CD14-positive monocyte (primary cell): ENCODE data around the gene TEX19. TPM values are rescaled to one million over a fixed set of nuclear protein-coding genes. Genes with fewer than 3 reads are reported as not detected.
"Not testable (repeated sequence)": the region's sequence is repeated elsewhere in the genome, so short reads cannot be mapped to it uniquely, and the experiment has no call there.

Experiments used
- DNase-seq, 3 donors: peaks; one replicate each; pipeline ENCODE4 v3.0.0-alpha.2; 2011 to 2022
- H2AFZ ChIP-seq: 2 replicates; pipeline ENCODE4 v1.6.0; 2012; ENCODE audit warnings: mild to moderate bottlenecking, low read depth, low read length, inconsistent platforms; ENCODE audit not compliant: insufficient read depth, poor library complexity, severe bottlenecking
- H3K27ac ChIP-seq, 2 donors: 1 replicate in 1 of 2; 2 replicates in 1 of 2; pipeline ENCODE4 v1.5.1; 2012 to 2013; ENCODE audit warnings: low read length in 2 of 2, control low read depth in 1 of 2, inconsistent platforms in 1 of 2, low read depth in 1 of 2, mild to moderate bottlenecking in 1 of 2
- H3K27me3 ChIP-seq, 2 donors: one replicate each; pipeline versions ENCODE4 v1.6.0 to v1.6.1; 2011 to 2013; ENCODE audit warnings: low read length in 2 of 2; ENCODE audit not compliant: control insufficient read depth in 2 of 2, insufficient read depth in 2 of 2
- H3K36me3 ChIP-seq, 2 donors: replicated peaks in 1 of 2; 1 replicate in 1 of 2; 2 replicates in 1 of 2; pipeline versions ENCODE4 v1.5.1 to v1.6.1; 2012 to 2013; ENCODE audit warnings: low read length in 2 of 2, control low read depth in 1 of 2, inconsistent platforms in 1 of 2, mild to moderate bottlenecking in 1 of 2; ENCODE audit not compliant: insufficient read depth in 2 of 2, control insufficient read depth in 1 of 2
- H3K4me1 ChIP-seq, 2 donors: 1 replicate in 1 of 2; 2 replicates in 1 of 2; pipeline versions ENCODE4 v1.5.1 to v1.6.1; 2012 to 2013; ENCODE audit warnings: low read length in 2 of 2, control low read depth in 1 of 2, inconsistent platforms in 1 of 2, mild to moderate bottlenecking in 1 of 2, moderate library complexity in 1 of 2; ENCODE audit not compliant: insufficient read depth in 2 of 2, control insufficient read depth in 1 of 2
- H3K4me2 ChIP-seq: replicated peaks from 2 replicates; pipeline ENCODE3; 2012; ENCODE audit warnings: low read length, moderate library complexity, mild to moderate bottlenecking; ENCODE audit not compliant: poor library complexity, severe bottlenecking; ENCODE audit errors: extremely low read depth
- H3K4me3 ChIP-seq, 3 experiments: fragments of 200-600 bp in 1 of 3; sonication (generic) in 1 of 3; replicated peaks in 1 of 3; 1 replicate in 2 of 3; 2 replicates in 1 of 3; pipeline ENCODE4 v1.5.1; 2011 to 2013; ENCODE audit warnings: low read length in 3 of 3, mild to moderate bottlenecking in 3 of 3, control low read depth in 2 of 3, low read depth in 2 of 3, inconsistent platforms in 1 of 3, moderate library complexity in 1 of 3
- H3K79me2 ChIP-seq: 2 replicates; pipeline ENCODE4 v1.6.0; 2012; ENCODE audit warnings: mild to moderate bottlenecking, control low read depth, inconsistent platforms, low read length, moderate library complexity; ENCODE audit not compliant: insufficient read depth
- H3K9ac ChIP-seq: 2 replicates; pipeline ENCODE4 v1.6.0; 2017; ENCODE audit warnings: low read length, mild to moderate bottlenecking; ENCODE audit not compliant: insufficient read depth, poor library complexity, severe bottlenecking
- H3K9me3 ChIP-seq, 2 donors: replicated peaks in 1 of 2; 1 replicate in 1 of 2; 2 replicates in 1 of 2; pipeline versions ENCODE4 v1.5.1 to v1.6.1; 2012 to 2013; ENCODE audit warnings: low read length in 2 of 2, control low read depth in 1 of 2; ENCODE audit not compliant: control insufficient read depth in 1 of 2, insufficient read depth in 1 of 2
- H4K20me1 ChIP-seq: 2 replicates; pipeline ENCODE4 v1.6.0; 2012; ENCODE audit warnings: mild to moderate bottlenecking, low read length, control low read depth, moderate library complexity; ENCODE audit not compliant: insufficient read depth
- H3K27ac Mint-ChIP-seq, 7 donors: one replicate each; pipeline ENCODE4 v1.8.0; 2020; ENCODE audit warnings: mild to moderate bottlenecking in 7 of 7, mixed read lengths in 7 of 7, moderate library complexity in 6 of 7, inconsistent platforms in 2 of 7
- H3K27me3 Mint-ChIP-seq, 3 donors: one replicate each; pipeline ENCODE4 v1.8.0; 2021 to 2022; ENCODE audit warnings: low read depth in 3 of 3, mild to moderate bottlenecking in 3 of 3, mixed read lengths in 3 of 3, moderate library complexity in 3 of 3, inconsistent platforms in 1 of 3
- H3K36me3 Mint-ChIP-seq, 2 donors: one replicate each; pipeline ENCODE4 v1.8.0; 2020; ENCODE audit warnings: mixed read lengths in 2 of 2, inconsistent platforms in 1 of 2, mild to moderate bottlenecking in 1 of 2
- H3K4me1 Mint-ChIP-seq: one replicate; pipeline ENCODE4 v1.8.0; 2020; ENCODE audit warnings: mild to moderate bottlenecking, mixed read lengths
- H3K4me3 Mint-ChIP-seq, 2 donors: one replicate each; pipeline ENCODE4 v1.8.0; 2020; ENCODE audit warnings: mild to moderate bottlenecking in 2 of 2, mixed read lengths in 2 of 2, moderate library complexity in 1 of 2
- H3K9me3 Mint-ChIP-seq, 7 donors: one replicate each; pipeline ENCODE4 v1.8.0; 2020 to 2022; ENCODE audit warnings: mixed read lengths in 7 of 7, mild to moderate bottlenecking in 6 of 7, moderate library complexity in 6 of 7, inconsistent platforms in 2 of 7
- CTCF ChIP-seq: fragments of 200-600 bp; IDR thresholded peaks from one replicate; pipeline ENCODE4 v1.8.0; 2022; ENCODE audit warnings: antibody characterized with exemption, mild to moderate bottlenecking
- WGBS: methylation state at CpG from one replicate; pipeline ENCODE4 v1.1.5; 2013; ENCODE audit warnings: missing lambda C conversion rate; ENCODE audit not compliant: insufficient coverage; 5-methylcytosine and 5-hydroxymethylcytosine counted together
- intact Hi-C, 2 donors: fragments of 100-400 bp; cut with micrococcal nuclease; formaldehyde crosslinking; loops; one replicate each; pipeline versions ENCODE4 v1.15.0 to v1.15.1; 2023
- polyA plus RNA-seq, 3 donors: library from polyadenylated mRNA; depleted of rRNA in 1 of 3; unstranded in 2 of 3; stranded (reverse) in 1 of 3; fragments of 300-500 nt in 2 of 3; fragments of >200 nt in 1 of 3; fragmentation: Illumina TruSeq in 2 of 3; gene quantifications; 1 replicate in 2 of 3; 2 replicates in 1 of 3; pipeline ENCODE4 v1.2.3, GENCODE V29; 2012 to 2021

The TEX19 gene
- polyA plus RNA-seq, 3 donors, result not detected

GRCh38 chr17:82346342-82347300 is 12.4 kb upstream of the TEX19 start:
- Mint-ChIP-seq H3K36me3 (no peaks in the 10 kb centered on the region), H3K9me3 (peaks cover 0 to 2% (median 0%) of the 10 kb centered on the region in 7 donors), H3K4me1 (peaks cover 10% of the 10 kb centered on the region), H3K27ac (no peak overlapping the region), H3K4me3 (peak overlapping the region; percentile 50 to 65), H3K27me3 (peaks cover 5 to 23% (median 21%) of the 10 kb centered on the region in 3 donors)
- Histone ChIP-seq H3K4me2 (peak overlapping the region; percentile 58), H3K36me3 (no peaks in the 10 kb centered on the region), H3K4me3 (no peak overlapping the region), H3K4me1 (peaks cover 6 to 14% of the 10 kb centered on the region in 2 donors), H3K27me3 (peaks cover 0 to 5% of the 10 kb centered on the region in 2 donors), H3K9ac (no peak overlapping the region), H3K79me2 (no peaks in the 10 kb centered on the region), H4K20me1 (no peaks in the 10 kb centered on the region), H2AFZ (no peak overlapping the region), H3K27ac (no peak overlapping the region), H3K9me3 (no peaks in the 10 kb centered on the region)
- no peak for TF ChIP-seq CTCF
- intact Hi-C loops, result no loop called here
- WGBS, result 32% methylated on average over 25 of the region's 28 CpGs
- peak in 1 of 3 donors; percentile 26 for DNase-seq

GRCh38 chr17:82347994-82348393 is 11.1 kb upstream of the TEX19 start:
- H3K27me3 ChIP-seq, H3K79me2 ChIP-seq, H3K9me3 Mint-ChIP-seq, DNase-seq, H3K4me3 ChIP-seq, H3K9me3 ChIP-seq, H2AFZ ChIP-seq, H4K20me1 ChIP-seq, H3K27ac ChIP-seq, H3K36me3 Mint-ChIP-seq, intact Hi-C loops, H3K4me2 ChIP-seq, H3K4me3 Mint-ChIP-seq, H3K9ac ChIP-seq, H3K36me3 ChIP-seq, H3K27ac Mint-ChIP-seq: not testable (repeated sequence)
- Mint-ChIP-seq H3K27me3 (peaks cover 5 to 23% (median 20%) of the 10 kb centered on the region in 3 donors), H3K4me1 (peaks cover 13% of the 10 kb centered on the region)
- peaks cover 6 to 14% of the 10 kb centered on the region in 2 donors for H3K4me1 ChIP-seq
- WGBS, result 90% methylated on average over 5 of the region's 11 CpGs
